A673 (cell line): ENCODE measurements around the gene PAN2. TPM values are rescaled to one million over a fixed set of nuclear protein-coding genes. Genes with fewer than 3 reads are reported as not detected.
"Not testable (repeated sequence)": the region's sequence is repeated elsewhere in the genome, so short reads cannot be mapped to it uniquely, and the experiment has no call there.

Experiments used
- BruUV-seq: library from RNA; stranded (reverse); fragments of 400-500 nt; replicated peaks from 2 replicates; lab custom pipeline; 2021; lab: Mats Ljungman, UMichigan
- CTCF ChIA-PET: fragments of 300-600 bp; sonication (Branson Sonifier 250); formaldehyde crosslinking; loops from one replicate; lab custom pipeline; 2022; ENCODE audit warnings: antibody characterized with exemption; lab: Charles Lee
- POLR2A ChIA-PET: fragments of 300-600 bp; sonication (Branson Sonifier 250); formaldehyde crosslinking; loops from one replicate; lab custom pipeline; 2022; ENCODE audit warnings: antibody characterized with exemption; ENCODE audit not compliant: low non-redundant PET; lab: Charles Lee
- DNase-seq: peaks from one replicate; pipeline ENCODE4 v3.0.0-alpha.2; 2015; ENCODE audit warnings: low spot score
- H3K27ac ChIP-seq: fragments of 200-600 bp; sonication (generic); 2 replicates; pipeline ENCODE4 v1.5.1; 2016; ENCODE audit warnings: mixed run types, low read depth, mild to moderate bottlenecking, mixed read lengths, antibody characterized with exemption, low read length; ENCODE audit not compliant: poor library complexity, severe bottlenecking
- H3K27me3 ChIP-seq: fragments of 200-600 bp; sonication (generic); replicated peaks from 2 replicates; pipeline ENCODE4 v1.6.1; 2017; ENCODE audit warnings: mixed run types, low read depth, mild to moderate bottlenecking, mixed read lengths, antibody characterized with exemption, low read length; ENCODE audit not compliant: insufficient read depth, poor library complexity
- H3K36me3 ChIP-seq: fragments of 200-600 bp; sonication (generic); 2 replicates; pipeline ENCODE4 v1.6.1; 2016; ENCODE audit warnings: mixed run types, mild to moderate bottlenecking, mixed read lengths, antibody characterized with exemption, low read length; ENCODE audit not compliant: insufficient read depth, poor library complexity, severe bottlenecking
- H3K4me1 ChIP-seq: fragments of 200-600 bp; sonication (generic); 2 replicates; pipeline ENCODE4 v1.6.1; 2017; ENCODE audit warnings: mixed run types, mild to moderate bottlenecking, mixed read lengths, antibody characterized with exemption, low read length; ENCODE audit not compliant: insufficient read depth, poor library complexity, severe bottlenecking
- H3K4me3 ChIP-seq: fragments of 200-600 bp; sonication (generic); 2 replicates; pipeline ENCODE4 v1.5.1; 2016; ENCODE audit warnings: low read depth, mixed run types, mild to moderate bottlenecking, mixed read lengths, low read length; ENCODE audit not compliant: poor library complexity, severe bottlenecking
- H3K9me3 ChIP-seq: fragments of 200-600 bp; sonication (generic); 2 replicates; pipeline ENCODE4 v1.6.1; 2016; ENCODE audit warnings: mixed run types, low read depth, mild to moderate bottlenecking, mixed read lengths, antibody characterized with exemption, low read length; ENCODE audit not compliant: poor library complexity, severe bottlenecking
- EZH2 ChIP-seq: fragments of 200-600 bp; sonication (generic); IDR thresholded peaks from 2 replicates; pipeline ENCODE4 v1.6.1; 2017; ENCODE audit warnings: borderline replicate concordance, low read depth, mild to moderate bottlenecking, mixed read lengths, antibody characterized with exemption, low read length; ENCODE audit not compliant: poor library complexity, severe bottlenecking
- intact Hi-C: fragments of 100-400 bp; cut with micrococcal nuclease; formaldehyde crosslinking; loops from one replicate; pipeline ENCODE4 v1.10.0; 2022; ENCODE audit not compliant: unreplicated experiment
- total RNA-seq: library from RNA; stranded (reverse); gene quantifications from 2 replicates; pipeline ENCODE4 v1.2.3, GENCODE V29; 2021
- TF ChIP-seq, protein P1 (sequence below): fragments of 300-800, 200-600 bp; sonication (generic); conservative IDR thresholded peaks from 2 replicates; pipeline ENCODE4 v1.5.1; 2017; ENCODE audit warnings: low read depth, mild to moderate bottlenecking, antibody characterized with exemption, low read length, moderate library complexity, mixed read lengths

Gene PAN2
- total RNA-seq, 1 experiment from 2014 or later = 46.3 TPM

DNA sequence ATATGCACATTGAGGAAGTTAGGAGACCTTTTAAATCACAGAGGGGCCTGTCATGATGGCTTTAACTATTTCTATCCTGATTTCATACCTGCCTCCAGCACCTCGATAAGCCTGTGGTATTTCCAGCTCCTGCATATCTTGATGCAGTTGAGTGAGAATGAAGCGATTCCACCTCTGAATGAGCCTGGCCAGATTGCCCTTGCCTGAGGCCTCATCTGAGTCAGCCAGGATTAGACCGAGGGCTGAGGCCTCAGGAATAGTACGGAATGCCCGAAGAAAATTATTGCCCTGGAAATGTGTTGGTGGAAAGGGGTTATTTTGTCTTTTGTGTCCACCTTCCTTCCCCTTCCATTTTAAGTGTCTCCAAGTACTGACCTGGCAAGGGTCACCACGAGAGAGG, 9.6 kb downstream of the PAN2 start:
- POLR2A ChIA-PET = no interaction called here
- no peak overlapping the region for H3K4me3 ChIP-seq
- H3K27me3 ChIP-seq = no peaks in the 10 kb centered on the region
- H3K27ac ChIP-seq = no peak overlapping the region
- no TSS peak for BruUV-seq
- no peaks in the 10 kb centered on the region for H3K9me3 ChIP-seq
- intact Hi-C loops = no loop called here
- DNase-seq = no peak
- CTCF ChIA-PET = no interaction called here
- no peaks in the 10 kb centered on the region for H3K4me1 ChIP-seq
- H3K36me3 ChIP-seq = peaks cover 57% of the 10 kb centered on the region
- TF ChIP-seq EZH2 = no peak
- TF ChIP-seq, protein P1, sequence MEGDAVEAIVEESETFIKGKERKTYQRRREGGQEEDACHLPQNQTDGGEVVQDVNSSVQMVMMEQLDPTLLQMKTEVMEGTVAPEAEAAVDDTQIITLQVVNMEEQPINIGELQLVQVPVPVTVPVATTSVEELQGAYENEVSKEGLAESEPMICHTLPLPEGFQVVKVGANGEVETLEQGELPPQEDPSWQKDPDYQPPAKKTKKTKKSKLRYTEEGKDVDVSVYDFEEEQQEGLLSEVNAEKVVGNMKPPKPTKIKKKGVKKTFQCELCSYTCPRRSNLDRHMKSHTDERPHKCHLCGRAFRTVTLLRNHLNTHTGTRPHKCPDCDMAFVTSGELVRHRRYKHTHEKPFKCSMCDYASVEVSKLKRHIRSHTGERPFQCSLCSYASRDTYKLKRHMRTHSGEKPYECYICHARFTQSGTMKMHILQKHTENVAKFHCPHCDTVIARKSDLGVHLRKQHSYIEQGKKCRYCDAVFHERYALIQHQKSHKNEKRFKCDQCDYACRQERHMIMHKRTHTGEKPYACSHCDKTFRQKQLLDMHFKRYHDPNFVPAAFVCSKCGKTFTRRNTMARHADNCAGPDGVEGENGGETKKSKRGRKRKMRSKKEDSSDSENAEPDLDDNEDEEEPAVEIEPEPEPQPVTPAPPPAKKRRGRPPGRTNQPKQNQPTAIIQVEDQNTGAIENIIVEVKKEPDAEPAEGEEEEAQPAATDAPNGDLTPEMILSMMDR = no peak

DNA sequence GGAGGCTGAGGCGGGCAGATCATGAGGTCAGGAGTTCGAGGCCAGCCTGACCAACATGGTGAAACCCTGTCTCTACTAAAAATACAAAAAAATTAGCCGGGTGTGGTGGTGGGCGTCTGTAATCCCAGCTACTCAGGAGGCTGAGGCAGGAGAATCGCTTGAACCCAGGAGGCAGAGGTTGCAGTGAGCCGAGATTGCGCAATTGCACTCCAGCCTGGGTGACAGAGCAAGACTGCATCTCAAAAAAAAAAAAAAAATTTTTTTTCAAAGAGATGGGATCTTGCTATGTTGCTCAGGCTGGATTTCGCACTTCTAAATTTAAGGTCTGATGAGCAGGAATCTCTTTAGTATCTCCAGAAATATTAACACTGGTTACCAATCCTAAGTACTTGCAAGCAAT, 12.2 kb downstream of the PAN2 start:
- BruUV-seq, intact Hi-C loops, H3K27me3 ChIP-seq, H3K4me1 ChIP-seq, DNase-seq, H3K9me3 ChIP-seq, CTCF ChIA-PET, H3K4me3 ChIP-seq, H3K27ac ChIP-seq: not testable (repeated sequence)
- peaks cover 51% of the 10 kb centered on the region for H3K36me3 ChIP-seq
- POLR2A ChIA-PET = interaction anchor here (0.7 kb wide), 1 partner anchor 9 kb away, joined by 22 read pairs; no protein-coding TSS in a partner anchor

DNA sequence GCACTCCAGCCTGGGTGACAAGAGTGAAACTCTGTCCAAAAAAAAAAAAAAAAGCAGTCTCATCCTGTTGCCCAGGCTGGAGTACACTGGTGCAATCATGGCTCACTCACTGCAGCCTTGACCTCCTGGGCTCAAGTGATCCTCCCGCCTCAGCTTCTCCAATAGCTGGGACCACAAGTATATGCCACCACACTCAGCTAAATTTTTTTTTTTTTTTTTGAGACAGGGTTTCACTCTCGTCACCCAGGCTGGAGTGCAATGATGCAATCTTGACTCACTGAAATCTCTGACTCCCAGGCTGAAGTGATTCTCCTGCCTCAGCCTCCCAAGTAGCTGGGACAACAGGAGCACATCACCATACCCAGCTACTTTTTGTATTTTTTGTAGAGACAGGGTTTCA, 12.8 kb downstream of the PAN2 start:
- Histone ChIP-seq H3K9me3 (no peaks in the 10 kb centered on the region), H3K27me3 (no peaks in the 10 kb centered on the region), H3K36me3 (peaks cover 45% of the 10 kb centered on the region), H3K4me3 (no peak overlapping the region), H3K4me1 (no peaks in the 10 kb centered on the region), H3K27ac (no peak overlapping the region)
- DNase-seq = no peak
- intact Hi-C loops = no loop called here
- CTCF ChIA-PET = no interaction called here
- no TSS peak for BruUV-seq
- POLR2A ChIA-PET = interaction anchor here (0.6 to 0.7 kb wide), 2 partner anchors 10 to 13 kb away, joined by 4 to 22 read pairs; no protein-coding TSS in a partner anchor
- no peak for TF ChIP-seq EZH2
- TF ChIP-seq, protein P1 = no peak

DNA sequence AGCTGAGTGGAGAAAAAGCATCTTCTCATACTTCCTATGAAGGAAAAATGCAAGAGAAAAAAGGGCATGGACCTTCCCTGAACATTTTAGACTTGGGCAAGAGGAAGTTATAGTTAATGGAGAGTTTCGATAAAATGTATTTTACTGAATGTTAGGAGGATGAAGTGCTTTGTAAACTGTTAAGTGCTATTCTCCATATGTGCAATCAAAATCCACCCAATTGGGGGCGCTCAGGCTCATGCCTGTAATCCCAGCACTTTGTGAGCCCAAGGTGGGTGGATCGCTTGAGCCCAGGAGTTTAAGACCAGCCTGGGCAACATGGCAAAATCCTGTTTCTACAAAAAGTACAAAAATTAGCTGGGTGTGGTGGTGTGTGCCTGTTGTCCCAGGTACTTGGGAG, 16.1 kb downstream of the PAN2 start:
- POLR2A ChIA-PET = no interaction called here
- BruUV-seq = no TSS peak
- Histone ChIP-seq H3K27ac (no peak overlapping the region), H3K4me1 (peaks cover 8% of the 10 kb centered on the region), H3K36me3 (peaks cover 30% of the 10 kb centered on the region), H3K27me3 (no peaks in the 10 kb centered on the region), H3K9me3 (no peaks in the 10 kb centered on the region), H3K4me3 (no peak overlapping the region)
- TF ChIP-seq, protein P1 = peak; percentile 35
- no peak for TF ChIP-seq EZH2
- no peak for DNase-seq
- CTCF ChIA-PET = interaction anchor here (0.6 kb wide), 1 partner anchor 12 kb away, joined by 10 read pairs; no protein-coding TSS in a partner anchor
- intact Hi-C loops = loop anchor here (5.0 kb wide), 1 partner anchor 145 kb away; no protein-coding TSS in a partner anchor
